ENCODE measurements around the gene IRF2BP2.
A peak's percentile ranks its signal among the peaks of the same experiment; 100 is the strongest.

The IRF2BP2 gene

DNA sequence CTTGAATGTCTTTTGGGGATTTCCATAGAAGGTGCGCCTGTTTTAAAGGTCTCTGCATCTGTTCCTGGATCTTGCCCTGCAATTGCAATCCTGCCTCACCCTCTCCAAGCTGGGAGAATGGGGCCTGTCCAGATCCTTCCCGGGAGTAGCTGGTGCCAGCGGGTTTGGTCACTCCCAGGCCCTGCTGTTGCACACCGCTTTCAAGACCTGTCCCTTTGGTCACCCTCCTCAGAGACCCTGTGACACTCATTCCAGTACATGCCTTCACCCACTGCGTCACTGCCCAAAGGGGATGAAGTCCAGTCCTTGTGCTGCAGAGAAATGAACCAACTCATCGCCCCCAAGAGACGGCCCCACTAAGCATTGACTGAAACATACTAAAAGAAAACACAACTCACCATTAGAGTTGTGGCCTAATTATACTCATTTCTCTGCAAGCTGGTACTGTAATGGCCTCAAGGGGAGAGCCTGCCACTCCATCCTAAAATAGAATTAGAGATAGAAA lies 1.9 kb upstream of the IRF2BP2 start:
- H3K27ac Mint-ChIP-seq, result peak overlapping the region; percentile 100
- H3K9me3 Mint-ChIP-seq, result no peaks in the 10 kb centered on the region
- no peaks in the 10 kb centered on the region for H3K27me3 Mint-ChIP-seq (ENCODE audit: low read depth)
- peaks cover 17% of the 10 kb centered on the region for H3K36me3 Mint-ChIP-seq (ENCODE audit: low read depth)
- peak overlapping the region; percentile 86 for H3K4me3 Mint-ChIP-seq
- peaks cover 41% of the 10 kb centered on the region for H3K4me1 Mint-ChIP-seq (ENCODE audit: low read depth)

DNA sequence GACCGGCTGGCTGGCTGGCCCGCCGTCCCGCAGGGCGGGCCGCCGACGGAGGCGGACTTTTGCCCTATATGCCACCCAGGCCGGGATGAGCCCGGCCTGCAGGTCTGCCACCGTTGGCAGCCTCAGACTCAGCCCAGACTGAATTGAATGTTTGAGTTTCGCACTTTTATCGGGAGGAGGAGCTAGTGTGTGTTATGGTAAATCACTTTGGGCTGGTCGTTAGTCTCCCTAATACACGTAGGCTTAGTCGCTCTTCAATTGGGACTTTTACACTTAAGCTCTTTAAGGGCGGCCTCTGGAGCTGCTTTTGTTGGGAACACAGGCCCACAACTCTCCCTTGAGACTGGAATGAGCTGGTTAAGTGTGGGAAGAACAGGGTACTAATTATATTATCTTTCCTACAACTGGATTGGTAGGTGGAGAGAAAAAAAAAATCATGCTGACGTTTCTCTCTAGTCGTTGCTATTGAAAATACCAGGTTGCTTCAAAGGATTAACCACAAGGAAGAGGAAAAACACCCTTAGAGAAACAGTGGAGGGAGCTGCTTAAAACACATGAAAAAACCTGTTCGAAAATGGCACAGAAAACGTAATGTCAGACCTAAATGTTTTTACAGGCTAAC lies 1.4 kb upstream of the IRF2BP2 start:
- H3K4me1 Mint-ChIP-seq (ENCODE audit: low read depth), result peaks cover 39% of the 10 kb centered on the region
- peak overlapping the region; percentile 100 for H3K27ac Mint-ChIP-seq
- no peaks in the 10 kb centered on the region for H3K9me3 Mint-ChIP-seq
- H3K4me3 Mint-ChIP-seq, result peak overlapping the region; percentile 86
- peaks cover 23% of the 10 kb centered on the region for H3K36me3 Mint-ChIP-seq (ENCODE audit: low read depth)
- H3K27me3 Mint-ChIP-seq (ENCODE audit: low read depth), result no peaks in the 10 kb centered on the region

DNA sequence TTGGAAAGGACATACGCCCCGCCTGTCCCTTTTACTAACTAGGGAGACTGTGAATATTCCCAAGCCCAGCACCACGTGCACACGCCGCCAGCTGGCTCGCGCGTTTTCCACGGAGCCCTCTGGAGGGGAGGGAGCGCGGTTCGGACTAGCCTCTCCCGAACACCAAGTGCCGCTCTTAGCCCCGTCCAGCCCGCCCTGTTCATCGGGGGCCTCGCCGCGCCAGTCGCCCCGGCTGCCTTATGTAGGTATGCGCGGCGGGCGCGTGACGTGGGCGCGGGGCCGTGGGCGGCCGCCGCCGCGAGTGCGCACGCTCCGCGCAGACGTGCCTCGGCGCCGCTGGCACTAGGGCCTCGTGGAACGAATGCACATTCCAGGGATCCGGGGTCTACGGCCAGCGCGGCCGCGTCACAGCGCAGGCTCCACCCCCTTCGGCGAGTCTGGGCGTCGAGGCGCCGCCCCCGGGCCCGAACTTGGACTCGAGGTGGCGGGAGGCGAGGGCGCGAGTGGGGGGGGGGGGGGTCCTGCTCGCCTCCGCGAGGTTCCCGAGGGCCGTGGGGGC lies 767 bp upstream of the IRF2BP2 start:
- peaks cover 29% of the 10 kb centered on the region for H3K36me3 Mint-ChIP-seq (ENCODE audit: low read depth)
- H3K27ac Mint-ChIP-seq, result peak overlapping the region; percentile 97
- no peaks in the 10 kb centered on the region for H3K9me3 Mint-ChIP-seq
- H3K4me3 Mint-ChIP-seq, result peak overlapping the region; percentile 89
- H3K27me3 Mint-ChIP-seq (ENCODE audit: low read depth), result no peaks in the 10 kb centered on the region
- H3K4me1 Mint-ChIP-seq (ENCODE audit: low read depth), result peaks cover 45% of the 10 kb centered on the region

DNA sequence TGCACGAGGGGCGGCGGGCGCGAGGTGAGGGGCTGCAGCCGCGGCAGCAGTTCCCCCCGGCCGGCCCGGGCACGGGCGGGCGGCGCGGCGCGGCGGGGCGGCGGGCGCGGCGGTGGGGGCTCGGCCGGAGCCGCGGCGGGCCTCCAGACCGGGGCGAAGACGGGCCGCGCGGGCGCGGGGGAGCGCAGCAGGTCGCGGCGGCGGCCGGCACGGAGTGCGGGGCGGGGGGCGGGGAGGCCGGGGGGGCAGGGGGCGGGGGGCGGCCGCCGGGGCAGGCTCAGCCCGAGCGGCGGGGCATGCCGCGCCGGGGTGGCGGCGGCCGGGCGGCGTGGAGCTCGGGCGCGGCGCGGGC lies 311 bp downstream of the IRF2BP2 start:
- Mint-ChIP-seq H3K4me1 (ENCODE audit: low read depth) (peaks cover 52% of the 10 kb centered on the region), H3K27me3 (ENCODE audit: low read depth) (no peaks in the 10 kb centered on the region), H3K36me3 (ENCODE audit: low read depth) (peaks cover 40% of the 10 kb centered on the region), H3K4me3 (no peak overlapping the region), H3K27ac (no peak overlapping the region), H3K9me3 (no peaks in the 10 kb centered on the region)

DNA sequence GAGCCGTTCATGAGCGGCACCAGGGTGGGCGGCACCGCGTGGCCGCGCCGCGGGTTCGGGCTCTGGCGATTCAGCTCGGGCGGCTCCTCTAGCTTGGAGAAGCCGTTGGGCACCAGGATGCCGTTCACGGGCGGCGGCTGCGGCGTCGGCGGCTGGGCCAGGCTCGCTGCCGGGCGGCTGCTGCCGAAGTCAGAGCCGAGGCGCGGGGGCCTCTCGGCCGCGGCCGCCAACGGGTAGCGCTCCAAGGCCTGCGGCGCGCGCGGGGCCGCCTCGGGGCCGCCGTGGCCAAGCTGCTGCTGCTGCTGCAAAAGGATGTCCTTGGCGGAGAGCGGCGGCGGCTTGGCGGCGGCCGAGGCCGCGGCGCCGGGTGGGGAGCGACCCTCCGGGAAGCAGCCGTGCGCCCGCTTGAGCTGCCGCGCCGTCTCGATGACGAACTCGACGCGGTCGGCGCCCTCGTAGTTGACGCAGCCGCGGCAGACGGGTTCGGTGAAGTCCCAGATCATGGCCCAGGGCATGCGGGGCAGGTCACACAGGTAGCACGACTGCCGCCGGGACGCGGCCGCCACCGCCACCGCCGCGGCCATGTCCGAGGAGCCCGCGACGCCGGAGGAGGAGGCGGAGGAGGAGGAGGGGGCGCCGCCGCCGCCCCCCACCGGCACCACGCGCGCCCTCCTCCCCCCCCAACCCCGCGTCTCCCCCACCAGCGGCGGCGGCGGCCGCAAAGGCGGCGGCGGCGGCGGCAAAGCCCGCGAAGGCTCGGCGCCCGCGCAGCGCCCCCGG lies 877 bp downstream of the IRF2BP2 start:
- Mint-ChIP-seq H3K36me3 (ENCODE audit: low read depth) (peaks cover 42% of the 10 kb centered on the region), H3K4me1 (ENCODE audit: low read depth) (peaks cover 54% of the 10 kb centered on the region), H3K27ac (peak overlapping the region; percentile 85), H3K4me3 (peak overlapping the region; percentile 79), H3K9me3 (no peaks in the 10 kb centered on the region), H3K27me3 (ENCODE audit: low read depth) (no peaks in the 10 kb centered on the region)

DNA sequence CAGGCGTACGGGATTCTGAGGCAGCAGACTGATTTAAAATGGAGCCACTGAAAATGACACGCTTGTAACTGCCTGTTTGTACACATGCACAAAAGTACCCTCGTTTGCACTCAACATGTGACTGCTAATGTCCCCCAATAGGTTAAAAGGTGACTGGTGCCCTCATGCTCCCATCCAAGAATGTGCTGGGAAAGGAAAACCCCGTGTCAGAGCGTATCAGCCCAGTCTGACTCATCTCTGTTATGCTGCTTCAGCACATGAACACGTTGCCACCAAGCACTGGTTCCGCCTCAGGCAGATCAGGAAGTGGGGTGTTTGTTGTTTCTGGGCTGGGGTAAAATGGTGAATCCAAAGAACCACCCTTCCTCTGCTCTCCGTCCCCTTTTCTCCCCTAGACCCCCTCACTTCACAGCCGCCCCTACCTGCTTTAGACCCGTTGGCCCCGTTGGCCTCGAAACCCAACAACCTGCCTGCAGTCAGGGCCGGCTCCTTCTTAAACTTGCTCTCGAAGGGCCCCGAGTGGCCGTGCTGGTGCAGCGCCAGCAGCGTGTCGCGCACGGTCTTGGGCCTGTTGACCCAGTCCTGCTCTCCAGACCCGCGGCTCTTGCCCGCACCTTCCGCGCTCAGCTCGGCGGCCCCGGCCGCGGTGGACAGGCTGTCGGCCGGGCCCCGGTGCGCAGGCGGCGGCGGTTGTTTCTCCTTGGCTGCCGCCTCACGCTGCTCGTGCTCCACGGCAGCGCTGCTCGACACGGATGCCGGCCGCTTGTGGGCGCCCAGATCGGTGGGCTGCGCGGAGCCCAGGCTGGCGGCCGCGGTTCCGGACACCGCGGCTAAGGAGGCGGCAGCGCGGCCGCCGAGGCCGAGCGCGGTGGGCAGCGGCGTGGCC lies 1.7 kb downstream of the IRF2BP2 start:
- peaks cover 50% of the 10 kb centered on the region for H3K4me1 Mint-ChIP-seq (ENCODE audit: low read depth)
- H3K4me3 Mint-ChIP-seq, result peak overlapping the region; percentile 81
- peaks cover 46% of the 10 kb centered on the region for H3K36me3 Mint-ChIP-seq (ENCODE audit: low read depth)
- H3K27me3 Mint-ChIP-seq (ENCODE audit: low read depth), result no peaks in the 10 kb centered on the region
- no peaks in the 10 kb centered on the region for H3K9me3 Mint-ChIP-seq
- H3K27ac Mint-ChIP-seq, result peak overlapping the region; percentile 94

DNA sequence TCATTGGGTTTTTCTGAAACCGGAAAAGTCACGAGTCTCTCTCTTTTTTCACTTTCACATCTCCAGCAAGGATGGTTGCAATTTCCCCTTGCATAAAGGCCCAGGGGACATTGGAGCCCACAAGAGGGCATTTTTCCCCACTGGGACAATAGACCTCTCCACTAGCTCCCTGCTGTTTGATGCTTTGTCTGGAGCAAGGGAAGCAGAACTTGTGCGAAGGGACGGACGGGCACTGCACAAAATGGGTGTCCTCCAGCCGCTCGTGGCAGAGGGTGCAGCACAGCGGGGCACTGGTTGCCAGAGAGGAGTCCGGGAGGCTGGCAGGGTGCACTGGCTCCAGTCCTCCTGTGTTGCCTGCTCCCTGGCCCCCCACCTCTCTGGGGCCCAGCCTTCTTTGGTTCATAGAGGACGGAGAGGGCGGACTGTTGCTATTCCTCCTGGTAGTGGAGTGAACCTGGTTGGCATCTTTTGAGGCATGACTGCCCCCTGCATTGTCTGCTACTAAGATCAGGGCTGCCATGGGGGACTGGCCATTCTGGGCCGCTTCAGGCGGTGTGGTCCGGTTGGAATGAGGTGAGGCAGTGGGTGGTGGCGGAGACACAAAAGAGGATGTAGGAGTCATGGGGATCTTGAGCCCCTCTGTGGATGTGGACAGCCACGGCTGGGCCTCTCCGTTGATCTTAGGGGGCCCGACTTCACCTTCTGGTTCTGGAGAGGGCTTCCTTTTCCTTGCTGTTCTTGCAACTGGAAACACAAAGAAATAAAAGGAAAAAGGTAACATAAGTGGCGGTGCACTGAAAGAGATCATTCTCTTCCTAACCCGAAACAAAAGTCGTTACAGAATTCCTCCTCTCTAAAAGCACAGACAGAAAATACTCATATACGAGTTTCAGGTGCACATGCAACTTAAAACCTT lies 2.6 kb downstream of the IRF2BP2 start:
- Mint-ChIP-seq H3K27ac (peak overlapping the region; percentile 94), H3K4me1 (ENCODE audit: low read depth) (peaks cover 48% of the 10 kb centered on the region), H3K27me3 (ENCODE audit: low read depth) (no peaks in the 10 kb centered on the region), H3K36me3 (ENCODE audit: low read depth) (peaks cover 53% of the 10 kb centered on the region), H3K9me3 (no peaks in the 10 kb centered on the region), H3K4me3 (peak overlapping the region; percentile 81)

DNA sequence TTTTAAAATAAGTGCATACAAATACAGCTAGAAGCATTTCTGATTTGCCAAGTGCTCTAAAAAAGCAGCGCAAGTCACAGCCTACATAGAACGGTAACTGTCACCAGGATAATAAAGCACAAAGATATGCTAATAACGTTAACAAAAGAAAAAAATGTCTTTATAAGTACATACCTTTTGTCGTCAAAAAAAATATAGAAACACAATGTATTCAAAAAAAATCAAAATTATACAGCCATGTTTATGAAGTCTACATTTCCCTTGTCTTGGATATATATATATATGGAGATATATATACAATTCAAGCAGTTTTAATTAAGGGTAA lies 3.2 kb downstream of the IRF2BP2 start:
- no peaks in the 10 kb centered on the region for H3K9me3 Mint-ChIP-seq
- H3K27ac Mint-ChIP-seq, result peak overlapping the region; percentile 94
- no peaks in the 10 kb centered on the region for H3K27me3 Mint-ChIP-seq (ENCODE audit: low read depth)
- H3K4me1 Mint-ChIP-seq (ENCODE audit: low read depth), result peaks cover 47% of the 10 kb centered on the region
- H3K36me3 Mint-ChIP-seq (ENCODE audit: low read depth), result peaks cover 56% of the 10 kb centered on the region
- peak overlapping the region; percentile 81 for H3K4me3 Mint-ChIP-seq

DNA sequence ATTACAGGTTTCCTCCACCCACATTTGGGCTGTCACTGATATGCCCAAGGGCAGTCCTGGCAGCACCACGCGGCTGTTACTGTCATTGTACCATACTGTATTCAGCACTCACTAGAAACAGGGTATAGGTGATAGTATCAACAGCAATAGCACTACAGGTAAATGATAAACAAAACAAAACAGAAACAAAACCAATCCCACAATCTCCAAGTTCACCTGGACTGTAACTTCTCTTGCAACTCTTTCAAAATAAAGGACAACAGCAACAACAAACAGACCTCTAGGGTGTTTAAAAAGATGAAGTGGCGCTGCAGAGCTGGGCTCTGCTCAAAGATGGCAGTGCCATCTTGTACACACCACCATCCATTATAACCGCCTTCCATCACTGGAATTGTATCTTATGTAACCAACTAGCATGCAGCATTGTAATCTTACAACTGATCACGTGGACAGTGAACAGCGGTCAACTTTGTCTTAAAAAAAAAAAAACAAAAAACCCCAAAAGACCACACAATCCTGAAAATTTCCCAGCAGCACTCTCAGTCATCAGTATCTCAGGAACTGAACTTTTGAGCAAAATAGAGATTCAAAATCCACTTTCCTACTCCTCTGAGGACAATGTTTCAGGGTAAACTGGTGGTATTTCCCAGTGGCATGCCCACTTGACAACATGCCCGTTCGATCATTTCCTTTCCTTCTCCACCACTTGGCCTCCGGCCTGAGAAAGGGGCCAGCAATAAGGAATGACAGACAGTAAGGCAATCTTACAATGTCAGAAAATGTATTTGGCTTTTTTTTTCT lies 3.8 kb downstream of the IRF2BP2 start:
- H3K4me3 Mint-ChIP-seq, result peak overlapping the region; percentile 81
- peak overlapping the region; percentile 94 for H3K27ac Mint-ChIP-seq
- peaks cover 56% of the 10 kb centered on the region for H3K36me3 Mint-ChIP-seq (ENCODE audit: low read depth)

DNA sequence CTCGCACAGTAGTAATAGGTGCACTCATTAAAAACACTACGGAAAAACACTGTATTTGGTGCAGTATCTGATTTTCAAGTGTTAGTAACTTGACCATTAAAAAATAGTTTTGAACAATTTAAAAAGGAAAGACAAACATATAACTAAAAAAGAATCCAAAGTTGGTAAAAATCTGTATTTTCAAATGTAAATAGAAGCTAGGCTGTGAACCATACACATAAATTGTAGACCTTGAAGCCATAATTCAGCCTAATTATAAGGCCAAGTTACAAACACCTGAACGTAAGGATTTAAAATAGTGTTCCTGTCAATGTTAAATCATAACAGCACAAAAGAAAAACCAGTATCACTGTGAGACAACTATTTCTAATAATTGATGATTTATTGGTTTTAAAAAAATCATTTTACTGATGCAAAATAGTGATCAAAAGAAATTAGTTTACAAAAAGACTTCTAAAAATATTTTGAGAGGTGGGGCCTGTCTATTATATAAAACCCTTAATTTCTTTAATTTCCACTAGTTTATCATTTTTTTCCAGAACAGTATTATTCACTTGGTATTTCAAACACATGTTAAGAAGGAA lies 4.5 kb downstream of the IRF2BP2 start:
- peak overlapping the region; percentile 81 for H3K4me3 Mint-ChIP-seq
- peak overlapping the region; percentile 94 for H3K27ac Mint-ChIP-seq
- H3K9me3 Mint-ChIP-seq, result no peaks in the 10 kb centered on the region
- no peaks in the 10 kb centered on the region for H3K27me3 Mint-ChIP-seq (ENCODE audit: low read depth)
- H3K4me1 Mint-ChIP-seq (ENCODE audit: low read depth), result peaks cover 50% of the 10 kb centered on the region
- H3K36me3 Mint-ChIP-seq (ENCODE audit: low read depth), result peaks cover 56% of the 10 kb centered on the region

More for the DNA sequence above, 3.8 kb downstream of the IRF2BP2 start:
- Mint-ChIP-seq H3K9me3 (no peaks in the 10 kb centered on the region), H3K4me1 (ENCODE audit: low read depth) (peaks cover 47% of the 10 kb centered on the region), H3K27me3 (ENCODE audit: low read depth) (no peaks in the 10 kb centered on the region)

DNA sequence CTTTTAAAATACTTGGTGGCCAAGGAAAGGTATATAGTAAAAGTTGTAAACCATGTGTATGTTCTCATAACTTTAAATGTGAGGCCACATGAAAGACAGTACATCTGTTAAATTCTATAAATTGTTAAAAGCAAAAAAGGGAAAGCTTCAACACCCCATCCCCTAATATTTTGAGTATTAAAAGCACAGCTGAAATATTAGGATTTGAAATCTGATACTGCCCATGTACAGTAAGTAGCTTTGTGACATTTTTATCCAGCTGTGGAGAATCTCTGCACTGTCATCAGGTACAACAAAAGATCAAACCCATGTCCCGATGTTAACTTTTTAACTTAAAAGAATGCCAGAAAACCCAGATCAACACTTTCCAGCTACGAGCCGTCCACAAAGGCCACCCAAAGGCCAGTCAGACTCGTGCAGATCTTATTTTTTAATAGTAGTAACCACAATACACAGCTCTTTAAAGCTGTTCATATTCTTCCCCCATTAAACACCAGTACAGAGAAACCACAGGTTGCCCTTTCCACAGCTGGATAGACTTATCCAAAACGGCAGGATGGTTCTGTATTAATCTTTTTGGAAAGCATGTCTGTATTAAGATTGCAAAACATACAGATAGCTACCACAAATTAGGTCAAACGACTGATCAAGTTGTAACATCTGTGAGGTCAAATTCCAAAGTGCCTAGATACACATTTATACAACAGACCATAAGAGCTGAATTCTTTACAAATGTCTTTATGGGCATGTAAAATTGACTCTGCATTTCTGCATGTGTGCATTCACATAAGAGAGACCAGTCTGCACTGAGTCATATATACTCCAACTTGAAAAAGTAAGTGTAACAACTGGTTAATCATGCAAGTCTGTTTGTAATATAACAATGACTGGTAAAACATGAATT lies 5.2 kb downstream of the IRF2BP2 start:
- H3K4me3 Mint-ChIP-seq, result peak overlapping the region; percentile 81
- peak overlapping the region; percentile 94 for H3K27ac Mint-ChIP-seq
- no peaks in the 10 kb centered on the region for H3K9me3 Mint-ChIP-seq
- H3K27me3 Mint-ChIP-seq (ENCODE audit: low read depth), result no peaks in the 10 kb centered on the region
- H3K4me1 Mint-ChIP-seq (ENCODE audit: low read depth), result peaks cover 48% of the 10 kb centered on the region
- peaks cover 53% of the 10 kb centered on the region for H3K36me3 Mint-ChIP-seq (ENCODE audit: low read depth)

Data from T-helper 1 cell treated with Interleukin-12 subunit alpha and Interleukin-12 subunit beta and Interleukin-4 antibody, amounts not matched to agents 30 μg/mL and 1 μg/mL, for 36 hours (primary cell).